Panc1 (cell line): ENCODE results near the gene PCGF6. TPM values are rescaled to one million over a fixed set of nuclear protein-coding genes. Genes with fewer than 3 reads are reported as not detected.

Experiments
- ATAC-seq: fragments of 200-7000 bp; cut with Tn5 transposase; 2 replicates; pipeline ENCODE4 v1.9.1; 2020; ENCODE audit warnings: mild to moderate bottlenecking, moderate library complexity
- Bru-seq: library from RNA; stranded (reverse); fragments of 400-500 nt; gene quantifications from one replicate; lab custom pipeline; 2021; lab: Mats Ljungman, UMichigan
- BruChase-seq, 2 experiments: library from RNA; stranded (reverse); fragments of 400-500 nt; gene quantifications; one replicate each; lab custom pipeline; 2021; lab: Mats Ljungman, UMichigan
- BruUV-seq: library from RNA; stranded (reverse); fragments of 400-500 nt; replicated peaks from 2 replicates; lab custom pipeline; 2021; lab: Mats Ljungman, UMichigan
- CTCF ChIA-PET: fragments of 300-600 bp; sonication (Branson Sonifier 250); formaldehyde crosslinking; loops from one replicate; lab custom pipeline; 2022; ENCODE audit warnings: antibody characterized with exemption; lab: Charles Lee
- POLR2A ChIA-PET: fragments of 300-600 bp; sonication (Branson Sonifier 250); formaldehyde crosslinking; loops from one replicate; lab custom pipeline; 2022; ENCODE audit warnings: antibody characterized with exemption; lab: Charles Lee
- DNase-seq: peaks from one replicate; pipeline ENCODE4 v3.0.0-alpha.2; 2010; ENCODE audit warnings: low read depth, low spot score
- H3K27ac ChIP-seq: 2 replicates; pipeline ENCODE4 v1.5.1; 2011; ENCODE audit warnings: mild to moderate bottlenecking, low read length, inconsistent platforms
- H3K27me3 ChIP-seq: fragments of 200-500 bp; sonication (Bioruptor generic); 2 replicates; pipeline ENCODE4 v1.6.0; 2014; ENCODE audit warnings: low read length, inconsistent platforms; ENCODE audit not compliant: control insufficient read depth, insufficient read depth
- H3K36me3 ChIP-seq: fragments of 200-500 bp; sonication (Bioruptor generic); 2 replicates; pipeline ENCODE4 v1.5.1; 2014; ENCODE audit warnings: inconsistent platforms, mild to moderate bottlenecking, low read length, moderate library complexity; ENCODE audit not compliant: control insufficient read depth, insufficient read depth
- H3K4me1 ChIP-seq: 2 replicates; pipeline ENCODE4 v1.5.1; 2011; ENCODE audit warnings: inconsistent platforms, mild to moderate bottlenecking, low read length, moderate library complexity; ENCODE audit not compliant: control insufficient read depth, insufficient read depth
- H3K4me3 ChIP-seq, 2 experiments: 2 replicates each; pipeline ENCODE4 v1.5.1; 2011 to 2012; ENCODE audit warnings: low read depth in 2 of 2, low read length in 2 of 2, mild to moderate bottlenecking in 2 of 2, inconsistent platforms in 1 of 2, moderate library complexity in 1 of 2
- H3K9me3 ChIP-seq: fragments of 200-500 bp; sonication (Bioruptor generic); 2 replicates; pipeline ENCODE4 v1.5.1; 2014; ENCODE audit warnings: low read depth, mild to moderate bottlenecking, inconsistent platforms, low read length, moderate library complexity; ENCODE audit not compliant: control insufficient read depth, insufficient read depth
- POLR2AphosphoS5 ChIP-seq: IDR thresholded peaks from 2 replicates; pipeline ENCODE4 v1.6.1; 2012; ENCODE audit warnings: mild to moderate bottlenecking, low read depth, low read length, moderate library complexity
- SIN3A ChIP-seq: IDR thresholded peaks from 2 replicates; pipeline ENCODE4 v1.6.1; 2012; ENCODE audit warnings: low read depth, mild to moderate bottlenecking, low read length, moderate library complexity, borderline replicate concordance; ENCODE audit not compliant: insufficient read depth
- TCF7L2 ChIP-seq: IDR thresholded peaks from 2 replicates; pipeline ENCODE4 v1.6.1; 2011; ENCODE audit warnings: mild to moderate bottlenecking, low read depth, low read length, inconsistent platforms
- in situ Hi-C: cut with HindIII; loops from 2 replicates; pipeline ENCODE4 v1.10.0; 2016; ENCODE audit warnings: low sequenced_read_pairs, low pct_unique_long_range_greater_than_20kb
- intact Hi-C: fragments of 100-400 bp; cut with micrococcal nuclease; formaldehyde crosslinking; loops from one replicate; pipeline ENCODE4 v1.10.0; 2022; ENCODE audit not compliant: unreplicated experiment
- long read RNA-seq: library from polyadenylated mRNA; unstranded; transcript quantifications from one replicate; pipeline ENCODE4 v2.0.0, GENCODE V29; 2021; ENCODE audit not compliant: unreplicated experiment
- polyA plus RNA-seq: library from polyadenylated mRNA; unstranded; fragments of >200 nt; gene quantifications from one replicate; pipeline ENCODE4 v1.2.1, GENCODE V29; 2012; ENCODE audit warnings: missing spikeins; ENCODE audit not compliant: insufficient read length
- total RNA-seq: library from RNA; stranded (reverse); gene quantifications from one replicate; pipeline ENCODE4 v1.2.1, GENCODE V29; 2021; ENCODE audit not compliant: unreplicated experiment
- TF ChIP-seq, protein P1 (sequence below): fragments of 450-650 bp; IDR thresholded peaks from 2 replicates; pipeline ENCODE4 v1.5.1; 2017; ENCODE audit warnings: mild to moderate bottlenecking
- TF ChIP-seq, protein P2 (sequence below), 2 experiments: IDR thresholded peaks; 2 replicates each; pipeline ENCODE4 v1.6.1; 2011 to 2012; ENCODE audit warnings: low read depth in 2 of 2, control low read depth in 1 of 2, low read length in 1 of 2, mild to moderate bottlenecking in 1 of 2, moderate library complexity in 1 of 2; ENCODE audit not compliant: insufficient read depth in 1 of 2

PCGF6 gene, protein sequence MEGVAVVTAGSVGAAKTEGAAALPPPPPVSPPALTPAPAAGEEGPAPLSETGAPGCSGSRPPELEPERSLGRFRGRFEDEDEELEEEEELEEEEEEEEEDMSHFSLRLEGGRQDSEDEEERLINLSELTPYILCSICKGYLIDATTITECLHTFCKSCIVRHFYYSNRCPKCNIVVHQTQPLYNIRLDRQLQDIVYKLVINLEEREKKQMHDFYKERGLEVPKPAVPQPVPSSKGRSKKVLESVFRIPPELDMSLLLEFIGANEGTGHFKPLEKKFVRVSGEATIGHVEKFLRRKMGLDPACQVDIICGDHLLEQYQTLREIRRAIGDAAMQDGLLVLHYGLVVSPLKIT
- total RNA-seq (18.0 TPM), Bru-seq, nascent RNA (percentile 73 among the genes with signal in this experiment), BruChase-seq, experiment 1, labeled RNA remaining after a 2-hour chase (percentile 70 among the genes with signal in this experiment), BruChase-seq, experiment 2, labeled RNA remaining after a 6-hour chase (percentile 69 among the genes with signal in this experiment)
- 10.7 TPM for polyA plus RNA-seq
- long read RNA-seq, transcript PCGF6-202 (10 exons, 2,230 nt) = major isoform, 34 of 49 reads
- long read RNA-seq, partial matches to known transcripts = 3 of 49 reads
- long read RNA-seq, other reads (novel, unspliced or antisense) = 12 of 49 reads

GRCh38 chr10:103350517-103351260, at the start of gene PCGF6:
TSS of gene PCGF6 (minus strand) at chr10:103351140. CDS start at chr10:103351066, 74 bp downstream.
- peaks cover 4% of the 10 kb centered on the region; the same call in 1 of the 2 replicates for H3K4me1 ChIP-seq
- H3K9me3 ChIP-seq = no peaks in the 10 kb centered on the region
- DNase-seq (no peak), ATAC-seq (peak; percentile 97)
- CTCF ChIA-PET = no interaction called here
- POLR2A ChIA-PET = no interaction called here
- TF ChIP-seq TCF7L2 (no peak), POLR2AphosphoS5 (peak; percentile 69; the same call in 1 of the 2 replicates)
- peak within 1 kb of the TSS; percentile 82 for H3K27ac ChIP-seq
- peaks cover 25% of the 10 kb centered on the region for H3K36me3 ChIP-seq
- intact Hi-C loops (no loop called here), in situ Hi-C loops (no loop called here)
- BruUV-seq = no TSS peak
- no peaks in the 10 kb centered on the region for H3K27me3 ChIP-seq
- peak within 1 kb of the TSS; percentile 66 to 80 for H3K4me3 ChIP-seq

DNA sequence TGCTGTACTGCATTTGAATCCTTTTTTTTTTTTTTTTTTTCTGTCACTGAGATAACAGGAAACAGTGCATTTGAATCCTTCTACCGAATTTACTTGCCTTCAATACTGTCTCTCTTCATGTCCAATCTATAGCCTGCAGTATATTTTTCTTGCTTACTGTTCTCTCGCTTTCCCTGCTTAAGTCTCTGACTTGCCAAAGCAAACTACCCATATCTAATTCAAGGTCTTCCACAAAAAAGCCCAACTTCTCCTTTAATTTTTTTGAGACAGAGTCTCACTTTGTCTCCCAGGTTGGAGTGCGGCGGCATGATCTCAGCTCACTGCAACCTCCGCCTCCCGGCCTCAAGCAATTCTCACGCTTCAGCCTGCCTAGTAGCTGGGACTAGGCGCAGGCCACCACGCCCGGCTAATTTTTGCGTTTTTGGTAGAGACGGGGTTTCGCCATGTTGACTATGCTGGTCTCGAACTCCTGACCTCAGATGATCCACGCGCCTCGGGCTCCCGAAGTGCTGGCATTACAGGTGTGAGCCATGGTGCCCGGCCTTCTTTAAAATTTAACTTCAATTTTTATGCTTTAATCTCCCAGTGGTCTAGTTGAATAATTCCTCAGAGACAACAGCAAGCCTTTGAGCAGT, 46.4 kb upstream of the PCGF6 start:
- Histone ChIP-seq H3K27me3 (no peaks in the 10 kb centered on the region), H3K9me3 (no peaks in the 10 kb centered on the region), H3K36me3 (peaks cover 70% of the 10 kb centered on the region), H3K4me1 (peaks cover 27% of the 10 kb centered on the region), H3K27ac (peak overlapping the region; percentile 97), H3K4me3 (peak overlapping the region; percentile 94 to 95)
- ChIA-PET POLR2A (interaction anchor here (0.5 kb wide), 1 partner anchor 233 kb away, joined by 3 read pairs; no protein-coding TSS in a partner anchor), CTCF (interaction anchor here (0.6 kb wide), 1 partner anchor 22 kb away, joined by 8 read pairs; no protein-coding TSS in a partner anchor)
- intact Hi-C loops = no loop called here
- no TSS peak for BruUV-seq
- TF ChIP-seq, protein P1, sequence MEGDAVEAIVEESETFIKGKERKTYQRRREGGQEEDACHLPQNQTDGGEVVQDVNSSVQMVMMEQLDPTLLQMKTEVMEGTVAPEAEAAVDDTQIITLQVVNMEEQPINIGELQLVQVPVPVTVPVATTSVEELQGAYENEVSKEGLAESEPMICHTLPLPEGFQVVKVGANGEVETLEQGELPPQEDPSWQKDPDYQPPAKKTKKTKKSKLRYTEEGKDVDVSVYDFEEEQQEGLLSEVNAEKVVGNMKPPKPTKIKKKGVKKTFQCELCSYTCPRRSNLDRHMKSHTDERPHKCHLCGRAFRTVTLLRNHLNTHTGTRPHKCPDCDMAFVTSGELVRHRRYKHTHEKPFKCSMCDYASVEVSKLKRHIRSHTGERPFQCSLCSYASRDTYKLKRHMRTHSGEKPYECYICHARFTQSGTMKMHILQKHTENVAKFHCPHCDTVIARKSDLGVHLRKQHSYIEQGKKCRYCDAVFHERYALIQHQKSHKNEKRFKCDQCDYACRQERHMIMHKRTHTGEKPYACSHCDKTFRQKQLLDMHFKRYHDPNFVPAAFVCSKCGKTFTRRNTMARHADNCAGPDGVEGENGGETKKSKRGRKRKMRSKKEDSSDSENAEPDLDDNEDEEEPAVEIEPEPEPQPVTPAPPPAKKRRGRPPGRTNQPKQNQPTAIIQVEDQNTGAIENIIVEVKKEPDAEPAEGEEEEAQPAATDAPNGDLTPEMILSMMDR = no peak
- TF ChIP-seq POLR2AphosphoS5 (no peak), SIN3A (no peak), TCF7L2 (no peak)
- TF ChIP-seq, protein P2, sequence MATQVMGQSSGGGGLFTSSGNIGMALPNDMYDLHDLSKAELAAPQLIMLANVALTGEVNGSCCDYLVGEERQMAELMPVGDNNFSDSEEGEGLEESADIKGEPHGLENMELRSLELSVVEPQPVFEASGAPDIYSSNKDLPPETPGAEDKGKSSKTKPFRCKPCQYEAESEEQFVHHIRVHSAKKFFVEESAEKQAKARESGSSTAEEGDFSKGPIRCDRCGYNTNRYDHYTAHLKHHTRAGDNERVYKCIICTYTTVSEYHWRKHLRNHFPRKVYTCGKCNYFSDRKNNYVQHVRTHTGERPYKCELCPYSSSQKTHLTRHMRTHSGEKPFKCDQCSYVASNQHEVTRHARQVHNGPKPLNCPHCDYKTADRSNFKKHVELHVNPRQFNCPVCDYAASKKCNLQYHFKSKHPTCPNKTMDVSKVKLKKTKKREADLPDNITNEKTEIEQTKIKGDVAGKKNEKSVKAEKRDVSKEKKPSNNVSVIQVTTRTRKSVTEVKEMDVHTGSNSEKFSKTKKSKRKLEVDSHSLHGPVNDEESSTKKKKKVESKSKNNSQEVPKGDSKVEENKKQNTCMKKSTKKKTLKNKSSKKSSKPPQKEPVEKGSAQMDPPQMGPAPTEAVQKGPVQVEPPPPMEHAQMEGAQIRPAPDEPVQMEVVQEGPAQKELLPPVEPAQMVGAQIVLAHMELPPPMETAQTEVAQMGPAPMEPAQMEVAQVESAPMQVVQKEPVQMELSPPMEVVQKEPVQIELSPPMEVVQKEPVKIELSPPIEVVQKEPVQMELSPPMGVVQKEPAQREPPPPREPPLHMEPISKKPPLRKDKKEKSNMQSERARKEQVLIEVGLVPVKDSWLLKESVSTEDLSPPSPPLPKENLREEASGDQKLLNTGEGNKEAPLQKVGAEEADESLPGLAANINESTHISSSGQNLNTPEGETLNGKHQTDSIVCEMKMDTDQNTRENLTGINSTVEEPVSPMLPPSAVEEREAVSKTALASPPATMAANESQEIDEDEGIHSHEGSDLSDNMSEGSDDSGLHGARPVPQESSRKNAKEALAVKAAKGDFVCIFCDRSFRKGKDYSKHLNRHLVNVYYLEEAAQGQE (IDR thresholded peaks at IDR 0.05; ENCODE audit: insufficient read depth in 1 of 2, low read depth in 2 of 2, low read length in 1 of 2) = no peak
- ATAC-seq (no peak), DNase-seq (no peak)
- in situ Hi-C loops = loop anchor here (10.0 kb wide), 1 partner anchor 77 kb away; the partner anchor contains the start of gene CALHM3
